GM18517 (cell line): ENCODE measurements around the gene PIGU.
"Not testable (repeated sequence)": the region's sequence is repeated elsewhere in the genome, so short reads cannot be mapped to it uniquely, and the experiment has no call there.

Experiments used
- ATAC-seq: cut with Tn5 transposase; IDR thresholded peaks from one replicate; pipeline ENCODE4 v1.9.1; 2021; ENCODE audit warnings: mild to moderate bottlenecking, moderate library complexity; ENCODE audit not compliant: unreplicated experiment

The PIGU gene

GRCh38 chr20:34624629-34625028 is 52.3 kb downstream of the PIGU start:
- ATAC-seq: no peak

DNA sequence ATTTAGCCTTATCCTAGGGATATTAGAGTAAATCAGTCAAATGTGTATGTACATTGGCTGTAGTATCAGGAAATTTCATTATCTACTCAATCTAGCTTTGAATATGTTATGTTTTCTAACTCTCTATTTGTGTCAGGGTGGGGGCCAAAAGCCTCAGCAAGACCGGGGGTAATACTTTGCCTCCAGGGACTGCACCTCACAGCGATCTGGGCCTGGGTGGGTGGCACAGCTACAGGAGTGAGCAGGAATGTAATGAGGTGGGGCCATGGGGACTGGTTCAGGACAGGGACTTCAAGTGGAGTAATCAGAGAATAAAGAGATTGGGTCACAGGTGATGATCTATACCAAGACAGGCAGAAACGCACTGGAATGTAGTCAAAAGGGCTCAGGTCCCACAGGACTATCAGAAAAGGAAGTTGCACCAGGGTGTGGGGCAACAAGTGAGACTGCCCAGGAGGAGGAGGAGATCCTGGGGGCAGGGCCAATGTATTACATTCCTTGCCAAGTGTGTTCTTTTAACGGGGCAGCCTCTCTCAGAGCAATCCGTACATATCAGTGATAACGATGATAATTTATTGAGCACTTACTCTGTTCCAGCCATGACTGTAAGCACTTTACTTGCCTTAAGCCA is 54.0 kb downstream of the PIGU start:
- ATAC-seq: no peak

DNA sequence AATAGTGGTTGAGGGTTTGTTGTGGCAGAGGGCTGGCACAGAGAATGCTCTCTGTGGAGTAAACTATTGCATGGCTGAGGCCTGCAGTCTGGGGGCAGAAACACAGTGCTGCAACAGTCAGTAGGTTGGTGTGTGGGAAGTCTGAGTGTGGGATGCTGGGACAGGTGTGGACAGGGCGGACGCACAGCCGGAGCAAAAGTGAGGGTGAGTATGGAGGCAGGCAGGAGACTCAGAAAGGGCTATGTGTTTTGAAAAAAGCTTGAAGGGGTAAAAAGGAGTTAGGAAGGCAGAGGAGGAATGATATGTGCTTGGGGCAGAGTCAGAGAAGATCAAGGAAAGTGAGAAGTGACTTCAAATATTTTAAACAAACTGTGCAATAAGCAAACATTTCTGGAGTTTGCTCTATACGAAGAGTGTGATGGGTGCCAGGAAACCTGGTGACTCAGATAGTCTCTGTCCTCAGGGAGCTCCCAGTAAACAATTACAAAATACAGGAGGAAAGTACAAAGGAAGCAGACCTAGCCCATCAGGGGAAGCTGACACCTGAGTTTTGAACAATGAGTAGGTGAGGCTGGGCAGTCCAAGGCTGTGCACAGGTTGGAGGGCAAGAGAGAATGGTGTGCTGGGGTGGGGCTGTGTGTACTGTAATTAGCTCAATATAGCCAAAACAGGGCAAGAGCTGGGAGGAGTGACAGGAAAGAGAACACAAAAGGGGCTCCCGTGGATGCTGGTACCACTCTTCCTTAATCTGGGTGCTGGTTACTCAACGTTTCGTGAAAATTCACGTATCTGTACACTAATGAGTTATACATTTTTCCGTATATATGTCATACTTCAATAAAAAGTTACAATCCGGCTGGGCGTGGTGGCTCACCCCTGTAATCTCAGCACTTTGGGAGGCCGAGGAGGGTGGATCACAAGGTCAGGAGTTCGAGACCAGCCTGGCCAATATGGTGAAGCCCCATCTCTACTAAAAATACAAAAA is 55.2 kb downstream of the PIGU start:
- no peak for ATAC-seq

GRCh38 chr20:34621036-34621343 is 55.9 kb downstream of the PIGU start:
- ATAC-seq: no peak

DNA sequence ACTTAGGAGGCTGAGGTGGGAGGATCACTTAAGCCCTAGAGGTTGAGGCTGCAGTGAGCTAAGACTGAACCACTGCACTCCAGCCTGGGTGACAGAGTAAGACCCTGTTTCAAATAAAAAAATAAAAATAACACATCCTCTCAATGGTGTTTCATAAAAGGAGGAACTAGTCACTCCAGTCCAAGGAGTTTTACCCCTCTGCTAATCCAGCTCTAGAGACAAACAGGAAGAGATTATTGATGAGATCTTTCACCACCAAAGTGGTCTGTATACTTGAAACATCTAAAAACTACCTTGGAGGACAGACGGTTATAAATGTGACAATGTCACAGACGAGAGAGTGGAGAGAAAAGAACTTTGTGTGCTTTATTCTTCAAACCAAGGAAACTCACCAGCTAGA is 58.2 kb downstream of the PIGU start:
- no peak for ATAC-seq

GRCh38 chr20:34616913-34617312 is 60.0 kb downstream of the PIGU start:
- ATAC-seq: not testable (repeated sequence)

- no peak for ATAC-seq
Observed at GRCh38 chr20:34615477-34615876, 61.4 kb downstream of the PIGU start.

DNA sequence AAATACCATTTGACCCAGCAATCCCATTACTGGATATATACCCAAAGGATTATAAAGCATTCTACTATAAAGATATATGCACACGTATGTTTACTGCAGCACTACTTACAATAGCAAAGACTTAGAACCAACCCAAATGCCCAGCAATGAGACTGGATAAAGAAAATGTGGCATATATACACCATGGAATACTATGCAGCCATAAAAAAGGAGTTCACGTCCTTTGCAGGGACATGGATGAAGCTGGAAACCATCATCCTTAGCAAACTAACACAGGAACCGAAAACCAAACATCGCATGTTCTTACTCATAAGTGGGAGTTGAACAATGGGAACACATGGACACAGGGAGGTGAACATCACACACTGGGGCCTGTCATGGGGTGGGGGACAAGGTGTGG is 64.9 kb downstream of the PIGU start:
- ATAC-seq: not testable (repeated sequence)

GRCh38 chr20:34607066-34607465 is 69.8 kb downstream of the PIGU start:
- ATAC-seq: no peak

GRCh38 chr20:34604980-34605788 is 71.7 kb downstream of the PIGU start:
- ATAC-seq: no peak

DNA sequence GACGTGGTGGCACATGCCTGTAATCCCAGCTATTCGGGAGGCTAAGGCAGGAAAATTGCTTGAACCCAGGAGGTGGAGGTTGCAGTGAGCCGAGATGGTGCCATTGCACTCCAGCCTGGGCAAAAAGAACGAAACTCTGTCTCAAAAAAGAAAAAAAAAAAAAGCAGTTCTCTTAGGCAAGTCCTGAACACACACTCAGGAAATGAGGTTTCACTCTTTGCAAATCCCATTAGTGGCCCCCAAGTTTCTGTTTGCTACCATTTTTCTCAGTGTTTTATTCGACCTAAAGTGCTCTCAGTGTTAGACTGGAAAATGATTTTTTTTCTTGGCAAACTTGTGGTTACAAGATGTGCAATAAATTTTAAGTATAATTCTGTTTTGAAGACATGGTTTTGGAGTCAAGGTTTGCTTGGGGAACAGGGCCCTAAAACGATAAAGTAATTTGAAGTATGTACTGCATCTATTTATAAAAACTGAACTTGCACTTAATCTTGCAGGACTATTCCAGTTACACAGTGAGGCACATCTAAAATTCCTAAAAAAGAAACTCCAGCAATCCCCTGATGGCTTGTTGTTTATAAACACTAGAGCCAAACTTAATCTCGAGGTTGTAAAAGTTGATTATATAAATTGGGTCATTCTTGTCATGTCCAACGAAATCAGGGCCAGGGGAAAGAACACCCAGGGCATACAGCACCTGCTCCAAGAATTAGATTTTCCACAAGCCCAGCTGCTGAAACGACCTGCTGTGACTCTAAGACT is 75.8 kb downstream of the PIGU start:
- ATAC-seq: no peak

- ATAC-seq: no peak
Observed at GRCh38 chr20:34595377-34596184, 81.3 kb downstream of the PIGU start.

- no peak for ATAC-seq
Observed at GRCh38 chr20:34586488-34587163, 90.3 kb downstream of the PIGU start.

DNA sequence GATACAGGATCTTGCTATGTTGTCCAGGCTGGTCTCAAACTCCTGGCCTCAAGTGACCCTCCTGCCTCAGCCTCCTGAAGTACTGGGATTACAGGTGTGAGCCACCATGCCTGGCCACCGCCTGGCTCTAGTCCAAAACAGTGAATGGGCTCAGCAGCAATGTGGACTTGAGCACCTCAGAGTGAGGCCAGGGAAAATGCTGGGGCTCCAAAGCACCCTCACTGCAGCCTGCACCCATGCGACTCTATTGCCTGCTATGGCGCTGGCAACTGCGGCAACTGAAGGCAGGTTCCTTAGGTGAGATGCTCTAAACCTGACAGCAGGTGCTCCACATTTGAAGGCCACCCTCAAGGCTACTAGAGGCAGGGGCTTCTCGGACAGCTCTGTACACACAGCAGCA is 91.9 kb downstream of the PIGU start:
- no peak for ATAC-seq

- ATAC-seq: no peak
Observed at GRCh38 chr20:34583544-34583943, 93.3 kb downstream of the PIGU start.

- ATAC-seq: no peak
Observed at GRCh38 chr20:34582911-34583310, 94.0 kb downstream of the PIGU start.

DNA sequence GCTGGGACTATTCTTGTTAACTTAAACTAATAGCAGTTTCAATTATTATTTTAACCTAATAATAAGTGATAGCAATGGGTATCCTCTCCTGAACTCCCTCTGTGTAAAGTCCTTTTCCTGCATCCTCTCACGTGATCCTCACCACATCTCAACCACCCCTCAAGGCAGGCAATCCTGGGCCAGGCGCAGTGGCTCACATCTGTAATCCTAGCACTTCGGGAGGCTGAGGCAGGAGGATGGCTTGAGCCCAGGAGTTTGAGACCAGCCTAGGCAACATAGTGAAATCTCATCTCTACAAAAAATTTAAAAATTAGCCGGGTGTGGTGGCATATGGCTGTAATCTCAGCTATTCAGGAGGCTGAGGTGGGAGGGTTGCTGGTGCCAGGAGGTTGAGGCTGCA is 94.7 kb downstream of the PIGU start:
- no peak for ATAC-seq

DNA sequence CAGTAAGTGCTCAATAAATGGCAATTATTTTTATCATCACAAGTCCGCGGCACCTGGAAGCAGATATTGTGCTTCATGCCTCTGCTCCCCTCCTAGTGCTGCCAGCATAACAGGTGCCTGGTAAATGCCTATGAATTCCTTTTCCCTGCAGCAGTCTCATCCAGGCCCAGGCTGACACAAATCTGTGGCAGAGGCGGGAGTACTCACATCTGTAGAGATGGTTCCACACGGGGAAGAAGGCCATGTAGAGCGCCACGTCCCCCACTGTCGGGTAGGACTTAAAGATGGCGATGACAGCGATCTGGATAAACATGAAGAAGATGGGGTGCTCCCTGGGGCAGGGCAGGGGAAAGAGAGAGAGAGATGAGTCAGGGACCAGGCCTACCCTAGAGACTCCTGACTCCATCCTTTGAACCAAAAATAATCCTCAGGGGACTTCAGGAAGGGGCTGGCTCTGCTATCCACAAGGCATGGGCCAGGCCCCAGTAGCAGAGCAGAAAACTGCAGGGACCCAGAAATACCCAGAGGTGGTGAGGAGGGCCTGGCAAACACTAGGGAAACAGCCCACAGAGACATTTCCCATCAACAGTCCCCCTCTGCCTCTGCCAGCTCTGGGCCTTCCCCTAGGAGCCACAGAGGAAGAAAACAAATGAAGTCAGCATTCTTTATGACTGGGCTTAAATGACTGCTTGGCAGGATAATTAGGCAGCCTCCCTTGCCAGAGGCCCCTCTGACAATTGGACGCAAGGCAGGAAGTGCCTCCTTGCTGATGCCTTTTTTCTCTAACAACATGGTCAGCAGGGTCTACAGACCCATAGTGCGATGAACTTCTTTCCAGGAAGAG is 95.3 kb downstream of the PIGU start:
- ATAC-seq: no peak
